Measurements from ENCODE around the gene TSPAN1. TPM values are rescaled to one million over a fixed set of nuclear protein-coding genes. Genes with fewer than 3 reads are reported as not detected.
"Not testable (repeated sequence)": the region's sequence is repeated elsewhere in the genome, so short reads cannot be mapped to it uniquely, and the experiment has no call there.

Gene TSPAN1
- total RNA-seq, 1 experiment from 2014 or later, result not detected

GRCh38 chr1:46224966-46225365 lies 50.1 kb downstream of the TSPAN1 start:
- H3K27me3 ChIP-seq (replicated peaks), result no peaks in the 10 kb centered on the region
- H3K27ac ChIP-seq, result no peak overlapping the region
- no peak overlapping the region for H3K4me3 ChIP-seq
- DNase-seq (ENCODE audit: low read depth in 1 of 2, low spot score in 2 of 2), result no peak
- 0 out of 2 replicates have a peak, but pooled peaks cover 3% of the 10 kb centered on the region for H3K4me1 ChIP-seq (replicated peaks)
- H3K36me3 ChIP-seq, result no peaks in the 10 kb centered on the region
- H3K9me3 ChIP-seq (replicated peaks), result no peaks in the 10 kb centered on the region

GRCh38 chr1:46231231-46231630 lies 56.3 kb downstream of the TSPAN1 start:
- H3K9me3 ChIP-seq (replicated peaks); H3K27ac ChIP-seq; H3K4me3 ChIP-seq; H3K4me1 ChIP-seq (replicated peaks); DNase-seq (ENCODE audit: low read depth in 1 of 2, low spot score in 2 of 2); H3K36me3 ChIP-seq; H3K27me3 ChIP-seq (replicated peaks): not testable (repeated sequence)

Other genes with a start within 250 kb of the TSPAN1 start
- 12.4 and 15.2 TPM in 2 replicates for gene PIK3R3, start 42.5 kb upstream of the TSPAN1 start, total RNA-seq (2014; rRNA removed; shearing (Covaris generic))
- gene P3R3URF, start 1.4 kb downstream of the TSPAN1 start, total RNA-seq (2014; rRNA removed; shearing (Covaris generic)), result not detected in 2 replicates
- gene POMGNT1, start 23.3 kb downstream of the TSPAN1 start, total RNA-seq (2014; rRNA removed; shearing (Covaris generic)), result 106 and 109 TPM in 2 replicates
- gene LURAP1, start 28.2 kb downstream of the TSPAN1 start, total RNA-seq (2014; rRNA removed; shearing (Covaris generic)), result 0.41 and 1.2 TPM in 2 replicates
- 10.3 and 10.4 TPM in 2 replicates for gene RAD54L, start 72.7 kb downstream of the TSPAN1 start, total RNA-seq (2014; rRNA removed; shearing (Covaris generic))
- 62.7 and 94.1 TPM in 2 replicates for gene LRRC41, start 128.5 kb downstream of the TSPAN1 start, total RNA-seq (2014; rRNA removed; shearing (Covaris generic))
- gene UQCRH, start 128.6 kb downstream of the TSPAN1 start, total RNA-seq (2014; rRNA removed; shearing (Covaris generic)), result 525 and 817 TPM in 2 replicates
- gene NSUN4, start 165.7 kb downstream of the TSPAN1 start, total RNA-seq (2014; rRNA removed; shearing (Covaris generic)), result 14.0 and 14.9 TPM in 2 replicates
- gene FAAH, start 219.2 kb downstream of the TSPAN1 start, total RNA-seq (2014; rRNA removed; shearing (Covaris generic)), result 0.74 TPM in 1 of 2 replicates, not detected in the other